CD4-positive, alpha-beta T cell (primary cell): Measurements from ENCODE around the gene MSI2. TPM values are rescaled to one million over a fixed set of nuclear protein-coding genes. Genes with fewer than 3 reads are reported as not detected.

Experiments
- ATAC-seq: fragments of 200-7000 bp; cut with Tn5 transposase; one replicate; pipeline ENCODE4 v1.10.0; 2022; ENCODE audit warnings: mild to moderate bottlenecking; ENCODE audit not compliant: poor library complexity
- CTCF ChIA-PET: fragments of 350-600 bp; sonication (Branson Sonifier 250); formaldehyde crosslinking; loops from one replicate; lab custom pipeline; 2021; ENCODE audit warnings: antibody characterized with exemption, inconsistent platforms; lab: Charles Lee
- POLR2A ChIA-PET: fragments of 350-600 bp; sonication (Branson Sonifier 250); formaldehyde crosslinking; loops from one replicate; lab custom pipeline; 2021; ENCODE audit warnings: antibody characterized with exemption, inconsistent platforms; lab: Charles Lee
- DNase-seq, 14 experiments: peaks; one replicate each; pipeline ENCODE4 v3.0.0-alpha.2; 2013 to 2020; ENCODE audit warnings: mixed read lengths in 2 of 14
- H3K27ac ChIP-seq, 2 donors: one replicate each; pipeline versions ENCODE4 v1.5.1 to v1.7.0; 2013; ENCODE audit warnings: low read length in 2 of 2, low read depth in 1 of 2, mild to moderate bottlenecking in 1 of 2
- H3K27me3 ChIP-seq, 2 experiments: 1 replicate in 1 of 2; 2 replicates in 1 of 2; pipeline versions ENCODE4 v1.6.1 to v1.7.0; 2013; ENCODE audit warnings: low read length in 2 of 2, control low read depth in 1 of 2, mild to moderate bottlenecking in 1 of 2, moderate library complexity in 1 of 2; ENCODE audit not compliant: insufficient read depth in 2 of 2, control insufficient read depth in 1 of 2
- H3K36me3 ChIP-seq: one replicate; pipeline ENCODE4 v1.6.1; 2013; ENCODE audit warnings: low read length, control low read depth; ENCODE audit not compliant: insufficient read depth
- H3K4me1 ChIP-seq: one replicate; pipeline ENCODE4 v1.6.1; 2013; ENCODE audit warnings: low read length, control low read depth; ENCODE audit not compliant: insufficient read depth
- H3K4me3 ChIP-seq: one replicate; pipeline ENCODE4 v1.5.1; 2013; ENCODE audit warnings: mild to moderate bottlenecking, low read length, moderate library complexity
- H3K9me3 ChIP-seq, 2 experiments: 1 replicate in 1 of 2; 2 replicates in 1 of 2; pipeline versions ENCODE4 v1.6.1 to v1.7.0; 2013; ENCODE audit warnings: low read length in 2 of 2, mild to moderate bottlenecking in 2 of 2, control low read depth in 1 of 2, moderate library complexity in 1 of 2; ENCODE audit not compliant: control insufficient read depth in 1 of 2, insufficient read depth in 1 of 2
- H3K27ac Mint-ChIP-seq: one replicate; pipeline ENCODE4 v1.8.0; 2020; ENCODE audit warnings: mixed read lengths
- H3K27me3 Mint-ChIP-seq: one replicate; pipeline ENCODE4 v1.8.0; 2021; ENCODE audit warnings: mixed read lengths
- H3K36me3 Mint-ChIP-seq: one replicate; pipeline ENCODE4 v1.8.0; 2021; ENCODE audit warnings: low read depth, mixed read lengths
- H3K4me1 Mint-ChIP-seq: one replicate; pipeline ENCODE4 v1.8.0; 2021; ENCODE audit warnings: low read depth, mixed read lengths
- H3K4me3 Mint-ChIP-seq: one replicate; pipeline ENCODE4 v1.8.0; 2020; ENCODE audit warnings: mild to moderate bottlenecking, mixed read lengths
- H3K9me3 Mint-ChIP-seq: one replicate; pipeline ENCODE4 v1.8.0; 2020; ENCODE audit warnings: mixed read lengths
- CTCF ChIP-seq: fragments of 200-600 bp; IDR thresholded peaks from one replicate; pipeline ENCODE4 v1.8.0; 2022; ENCODE audit warnings: antibody characterized with exemption, mild to moderate bottlenecking
- intact Hi-C, 2 experiments: fragments of 100-400 bp; cut with DNase I in 1 of 2; cut with micrococcal nuclease in 1 of 2; formaldehyde crosslinking; loops; one replicate each; pipeline versions ENCODE4 v1.15.1 to v1.9.0; 2023 to 2025; cut with DNase I, micrococcal nuclease
- total RNA-seq, 174 experiments: library from RNA in 2 of 174; stranded (reverse) in 2 of 174; gene quantifications; one replicate each; pipeline ENCODE4 v1.2.3 and lab custom pipeline; 2021 to 2026

Gene MSI2
- total RNA-seq, 2 experiments from 2014 or later: 129 to 132 TPM

DNA sequence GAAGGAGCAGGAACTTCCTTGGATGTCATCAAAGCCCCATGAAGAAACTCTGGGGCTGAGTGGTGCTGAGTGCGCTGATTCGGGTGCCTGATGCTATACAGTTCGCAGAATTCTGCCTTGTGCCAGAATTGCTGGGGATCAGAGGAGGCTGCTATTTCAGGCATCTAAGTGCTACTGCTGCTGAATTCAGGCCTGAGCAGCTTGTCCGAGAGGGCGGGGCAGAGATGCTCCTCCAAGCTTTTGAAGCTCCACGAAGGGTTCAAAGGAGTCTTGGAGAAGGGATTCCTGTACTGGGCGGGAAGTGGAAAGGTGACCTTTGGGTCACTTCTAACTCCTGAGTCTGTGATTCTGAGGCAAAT is 260.9 kb downstream of the MSI2 start:
- no peak overlapping the region for H3K4me3 ChIP-seq

DNA sequence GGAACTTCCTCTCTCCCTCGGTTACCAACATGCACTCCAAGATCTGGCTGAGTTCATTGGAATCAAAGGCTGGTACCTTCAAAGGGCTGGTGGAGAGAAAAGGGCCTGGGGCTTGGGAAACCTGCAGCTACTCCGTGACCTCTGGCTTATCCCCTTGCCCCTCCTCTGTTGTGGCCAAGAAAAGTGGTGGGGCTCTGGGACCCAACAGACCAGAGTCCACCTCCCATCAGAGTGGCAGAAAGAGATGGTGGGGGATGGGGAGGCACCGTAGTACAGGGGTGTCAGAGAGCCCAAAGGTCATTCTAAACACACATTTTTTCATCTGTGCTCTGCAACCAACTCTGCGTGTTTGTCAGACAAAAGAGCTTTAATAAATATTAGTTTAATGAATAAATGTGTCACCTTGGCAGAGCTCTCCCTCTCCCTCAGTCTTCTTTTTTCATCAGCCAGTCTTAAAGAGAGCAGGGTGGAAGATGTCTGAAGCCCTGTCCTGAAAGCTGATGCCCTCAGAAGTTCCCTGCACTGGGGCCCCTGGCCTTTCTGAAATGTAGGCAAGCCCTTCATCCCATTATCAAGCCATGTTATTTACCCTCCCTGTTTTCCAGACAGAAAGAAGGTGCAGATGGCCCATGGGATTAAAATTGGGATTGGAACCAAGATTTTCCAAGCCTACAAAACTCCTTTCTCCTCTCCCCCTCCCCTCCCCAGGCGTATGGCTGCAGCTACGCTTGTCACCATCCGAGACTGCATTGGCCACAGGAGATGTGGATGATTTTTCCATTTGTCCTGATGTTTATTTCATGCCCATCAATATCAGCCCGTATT is 261.5 kb downstream of the MSI2 start:
- no peaks in the 10 kb centered on the region for H3K4me1 ChIP-seq
- Mint-ChIP-seq H3K9me3 (no peaks in the 10 kb centered on the region), H3K36me3 (no peaks in the 10 kb centered on the region), H3K4me1 (peaks cover 7% of the 10 kb centered on the region), H3K4me3 (no peak overlapping the region), H3K27ac (no peak overlapping the region), H3K27me3 (no peaks in the 10 kb centered on the region)
- no peaks in the 10 kb centered on the region for H3K9me3 ChIP-seq
- ATAC-seq (no peak), DNase-seq (no peak)
- ChIA-PET CTCF (no interaction called here), POLR2A (interaction anchor here (0.6 kb wide), 1 partner anchor 273 kb away, joined by 3 read pairs; no protein-coding TSS in a partner anchor)
- H3K4me3 ChIP-seq: no peak overlapping the region
- no peak overlapping the region for H3K27ac ChIP-seq
- TF ChIP-seq CTCF: no peak
- no peaks in the 10 kb centered on the region for H3K27me3 ChIP-seq
- peaks cover 2% of the 10 kb centered on the region for H3K36me3 ChIP-seq
- intact Hi-C loops: loop anchor here in 1 of 2 experiments (10.0 kb wide), 1 partner anchor 57 kb away; no protein-coding TSS in a partner anchor

More for the DNA sequence above, 260.9 kb downstream of the MSI2 start:
- no peak for ATAC-seq
- Mint-ChIP-seq H3K9me3 (no peaks in the 10 kb centered on the region), H3K4me1 (peaks cover 8% of the 10 kb centered on the region), H3K4me3 (no peak overlapping the region), H3K27ac (no peak overlapping the region), H3K36me3 (no peaks in the 10 kb centered on the region), H3K27me3 (no peaks in the 10 kb centered on the region)
- CTCF ChIA-PET: no interaction called here
- Histone ChIP-seq H3K36me3 (peaks cover under 1% of the 10 kb centered on the region), H3K27me3 (no peaks in the 10 kb centered on the region), H3K27ac (no peak overlapping the region), H3K9me3 (no peaks in the 10 kb centered on the region), H3K4me1 (no peaks in the 10 kb centered on the region)
- intact Hi-C loops: loop anchor here in 1 of 2 experiments (10.0 kb wide), 1 partner anchor 58 kb away; no protein-coding TSS in a partner anchor
- POLR2A ChIA-PET: no interaction called here
- DNase-seq: no peak
- no peak for TF ChIP-seq CTCF

GRCh38 chr17:57518587-57519581 is 262.6 kb downstream of the MSI2 start:
- Histone ChIP-seq H3K36me3 (peaks cover 2% of the 10 kb centered on the region), H3K9me3 (no peaks in the 10 kb centered on the region), H3K4me1 (no peaks in the 10 kb centered on the region), H3K27ac (no peak overlapping the region), H3K4me3 (no peak overlapping the region), H3K27me3 (no peaks in the 10 kb centered on the region)
- ATAC-seq (no peak), DNase-seq (no peak)
- no peak overlapping the region for H3K4me3 Mint-ChIP-seq
- no peaks in the 10 kb centered on the region for H3K36me3 Mint-ChIP-seq
- CTCF ChIA-PET: no interaction called here
- no peak for TF ChIP-seq CTCF
- no peaks in the 10 kb centered on the region for H3K27me3 Mint-ChIP-seq
- peaks cover 9% of the 10 kb centered on the region for H3K4me1 Mint-ChIP-seq
- no peaks in the 10 kb centered on the region for H3K9me3 Mint-ChIP-seq
- intact Hi-C loops: loop anchor here in 1 of 2 experiments (10.0 kb wide), 1 partner anchor 56 kb away; no protein-coding TSS in a partner anchor
- no peak overlapping the region for H3K27ac Mint-ChIP-seq
- POLR2A ChIA-PET: interaction anchor here (0.6 kb wide), 1 partner anchor 274 kb away, joined by 3 read pairs; no protein-coding TSS in a partner anchor
